Iris pigment epithelial cell (primary cell): Measurements from ENCODE around the gene LOXL3.

Source experiments
- DNase-seq: peaks from one replicate; pipeline ENCODE4 v3.0.0-alpha.2; 2011; ENCODE audit warnings: low read depth

Gene LOXL3

DNA sequence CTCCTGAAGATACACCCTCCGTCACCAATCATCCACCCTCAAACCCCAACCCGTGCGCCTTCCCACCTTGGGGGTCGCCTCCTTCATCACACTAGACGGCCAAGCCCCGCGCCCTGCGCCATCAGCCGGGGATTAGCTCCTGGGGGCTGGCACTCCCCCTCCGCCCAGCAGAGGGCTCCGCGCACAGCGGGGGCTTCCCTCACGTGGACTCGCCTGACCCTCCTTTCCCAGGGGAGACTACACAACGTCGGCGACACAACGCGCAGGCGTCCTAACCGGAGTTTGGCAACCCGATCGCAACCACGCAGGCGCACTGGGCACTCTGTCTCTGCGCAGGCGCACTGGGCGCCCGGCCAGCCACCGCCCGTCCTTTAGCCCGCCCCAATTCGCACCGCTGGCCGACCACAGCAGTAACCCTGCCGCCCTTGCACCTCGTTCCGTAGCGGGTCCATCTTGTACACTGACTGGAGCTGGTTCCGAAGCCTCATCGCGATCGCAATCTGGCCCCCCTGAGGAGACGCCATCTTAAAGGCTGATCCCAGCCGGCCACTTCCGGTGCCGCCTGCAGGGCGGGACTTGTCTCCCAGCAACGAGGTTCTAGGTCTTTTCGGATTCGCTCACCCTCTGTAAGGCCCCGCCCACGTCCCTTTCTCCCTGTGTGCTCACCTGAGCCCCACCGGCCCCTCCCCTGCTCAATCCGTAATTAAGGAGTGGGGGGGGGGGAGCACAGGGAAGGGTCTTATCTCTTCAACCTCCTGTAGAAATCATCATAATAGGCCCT is 46.4 kb downstream of the LOXL3 start, which contains the start of gene PCGF1:
PCGF1 (minus strand) TSS at position 551 of the 781 bp plus-strand sequence; CDS start at position 524, 27 bp downstream.
- DNase-seq = peak; percentile 97

DNA sequence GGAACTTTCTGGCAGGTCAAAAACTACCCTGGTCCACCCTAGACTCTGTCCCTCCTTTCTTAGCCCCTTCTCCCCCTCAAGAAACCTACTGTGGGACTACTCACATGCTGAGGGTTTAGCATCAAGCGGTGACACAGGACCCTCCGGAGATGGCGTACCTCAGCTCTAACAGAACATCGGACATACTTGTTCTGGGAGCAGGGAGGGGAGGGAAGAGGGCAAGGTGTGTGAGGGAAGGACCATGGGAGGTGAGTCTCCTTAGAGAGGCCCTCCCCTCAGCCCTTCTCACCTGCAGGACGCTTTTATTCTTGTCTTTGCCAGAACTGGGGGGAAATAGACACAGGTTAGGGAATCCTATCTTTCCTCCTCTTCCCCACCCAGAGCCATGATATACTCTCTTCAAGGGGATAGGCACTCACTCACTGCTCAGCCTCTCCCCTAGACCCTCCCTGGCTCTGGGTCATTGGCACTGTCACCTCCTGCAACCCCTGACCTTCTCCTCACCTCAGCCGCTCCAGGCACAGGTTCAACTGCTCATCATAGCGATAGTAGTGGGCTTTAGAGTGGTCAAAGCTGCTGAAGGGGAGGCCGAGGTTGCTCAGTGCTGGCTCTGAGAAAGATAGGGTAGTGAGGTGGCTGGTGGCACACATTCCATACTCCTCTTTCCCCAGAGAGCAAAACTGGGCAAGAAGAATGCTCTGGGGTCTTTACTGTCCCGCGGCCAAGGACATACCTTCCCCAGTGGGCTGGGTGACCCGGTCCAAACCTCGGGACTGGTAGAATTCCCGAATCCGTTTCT is 48.1 kb downstream of the LOXL3 start:
- no peak for DNase-seq

GRCh38 chr2:74504591-74504990 is 49.2 kb downstream of the LOXL3 start:
- no peak for DNase-seq

GRCh38 chr2:74503506-74504475 is 50.0 kb downstream of the LOXL3 start:
- DNase-seq = no peak

- DNase-seq = peak; percentile 88
These were observed 50.8 kb downstream of the LOXL3 start for GRCh38 chr2:74502720-74503505.

GRCh38 chr2:74502147-74502719 is 51.5 kb downstream of the LOXL3 start:
- peak; percentile 9 for DNase-seq

- DNase-seq = no peak
These were observed 52.2 kb downstream of the LOXL3 start for GRCh38 chr2:74501335-74502071.

DNA sequence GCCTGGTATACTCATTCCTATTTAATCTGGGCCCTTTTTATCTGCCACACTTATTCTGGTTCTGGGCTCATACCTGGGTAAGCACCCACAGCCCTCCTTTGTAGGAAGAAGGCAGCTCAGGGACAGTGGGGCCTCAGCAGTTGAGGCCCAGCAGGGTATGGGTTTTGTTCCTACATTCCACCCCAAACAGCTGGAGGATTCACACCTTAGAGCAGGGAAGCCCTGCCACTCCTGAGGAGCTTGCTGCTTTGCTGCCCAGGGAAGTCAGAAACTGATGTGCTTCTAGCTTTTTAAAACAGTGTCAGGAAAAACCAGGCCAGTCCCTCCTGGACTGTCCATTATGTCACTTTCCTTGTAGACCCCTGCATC is 53.2 kb downstream of the LOXL3 start:
- DNase-seq = no peak

GRCh38 chr2:74499940-74500577 is 53.7 kb downstream of the LOXL3 start:
- DNase-seq = no peak

- peak; percentile 28 for DNase-seq
These were observed 54.3 kb downstream of the LOXL3 start, which contains the start of gene LBX2 for GRCh38 chr2:74499267-74499939. Gene LBX2, minus strand, starts transcription at chr2:74499603. Its CDS starts 66 bp downstream, at chr2:74499537.

GRCh38 chr2:74498500-74499266 is 55.1 kb downstream of the LOXL3 start:
- peak; percentile 29 for DNase-seq

DNA sequence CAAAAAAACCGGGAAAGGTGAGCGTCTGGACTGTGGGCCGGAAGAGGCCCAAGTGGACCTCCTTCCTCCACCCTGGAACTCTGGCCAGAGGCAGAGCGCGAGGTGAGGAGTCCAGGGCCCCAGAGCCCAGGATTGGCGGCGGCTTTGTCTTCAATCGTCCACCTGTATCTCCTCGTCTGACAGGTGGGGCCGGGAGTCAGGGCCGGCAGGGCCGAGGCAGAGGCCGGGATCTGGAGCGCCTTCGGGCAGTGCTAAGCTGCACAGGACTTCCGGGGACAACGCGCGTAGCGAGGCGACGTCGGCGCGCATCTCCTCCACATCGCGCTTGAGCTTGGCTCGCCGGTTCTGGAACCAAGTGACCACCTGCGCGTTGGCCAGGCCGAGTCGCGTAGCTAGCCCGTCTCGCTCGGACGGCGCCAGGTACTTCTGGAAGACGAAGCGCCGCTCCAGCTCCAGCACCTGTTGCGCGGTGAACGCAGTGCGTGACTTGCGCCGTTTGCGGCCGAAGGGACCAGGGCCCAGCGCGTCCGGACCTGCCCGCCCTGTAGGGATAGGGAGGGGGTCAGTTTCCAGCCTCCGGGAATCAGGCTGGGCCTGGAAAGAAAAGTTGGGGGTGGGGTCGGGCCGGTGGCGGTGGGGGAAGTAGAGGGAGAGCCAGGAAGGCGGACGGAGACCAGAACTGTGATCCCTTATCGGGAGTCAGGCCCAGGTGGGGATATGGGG is 55.8 kb downstream of the LOXL3 start:
- peak; percentile 22 for DNase-seq

DNA sequence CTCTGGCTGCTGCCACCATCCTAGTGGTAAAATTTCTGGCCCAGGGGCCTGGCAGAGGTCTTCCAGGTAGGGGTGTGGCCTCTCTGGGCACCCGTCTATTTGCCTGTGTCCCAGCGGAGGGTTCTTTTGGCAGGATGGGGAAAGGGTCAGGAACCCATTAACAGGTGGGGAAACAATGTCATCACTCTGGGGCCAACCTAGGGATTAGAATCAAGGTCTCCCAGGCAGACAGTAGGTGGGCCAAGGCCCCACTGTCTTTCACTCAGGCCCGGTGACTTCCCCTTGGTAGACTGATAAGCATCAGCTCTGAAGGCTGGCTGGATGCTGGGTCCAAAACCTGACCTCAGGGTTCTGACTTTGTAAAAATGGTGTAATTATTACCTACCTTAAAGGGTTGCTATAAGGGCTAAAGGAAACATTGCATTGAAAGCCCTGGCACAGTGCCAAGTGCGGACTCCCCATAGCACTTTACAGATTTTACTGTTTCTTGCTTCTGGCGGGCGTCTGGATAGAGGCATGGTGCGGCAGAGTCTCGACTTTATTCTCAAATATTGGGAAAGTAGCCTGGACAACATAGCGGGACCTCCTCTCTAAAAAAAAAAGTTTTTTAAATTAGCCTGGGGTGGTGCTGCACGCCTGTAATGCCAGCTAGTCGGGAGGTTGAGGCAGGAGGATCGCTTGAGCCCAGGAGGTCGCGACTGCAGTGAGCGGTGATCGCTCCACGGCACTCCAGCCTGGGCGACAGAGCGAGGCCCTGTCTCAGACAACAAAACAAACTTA is 56.6 kb downstream of the LOXL3 start:
- no peak for DNase-seq

DNA sequence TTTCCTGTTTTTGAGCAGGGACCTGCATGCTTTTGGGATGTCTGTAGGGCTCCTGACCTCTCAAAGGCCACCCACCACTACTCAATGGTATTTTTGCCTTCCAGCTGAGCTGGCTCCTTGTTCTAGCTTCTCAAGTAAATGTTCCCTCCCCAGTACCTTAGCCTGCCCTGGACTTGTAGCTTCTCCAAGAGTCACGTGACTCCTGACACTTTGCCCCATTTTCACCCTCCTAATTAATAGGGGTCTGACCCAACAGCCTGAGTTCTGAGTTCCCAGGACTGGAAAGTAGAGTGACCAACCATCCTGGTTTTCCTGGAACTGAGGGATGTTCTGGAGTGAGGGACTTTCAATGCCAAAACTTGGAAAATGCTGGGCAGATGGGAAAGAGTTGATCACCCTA is 58.3 kb downstream of the LOXL3 start:
- DNase-seq = no peak

GRCh38 chr2:74493546-74493945 is 60.2 kb downstream of the LOXL3 start:
- peak; percentile 10 for DNase-seq

DNA sequence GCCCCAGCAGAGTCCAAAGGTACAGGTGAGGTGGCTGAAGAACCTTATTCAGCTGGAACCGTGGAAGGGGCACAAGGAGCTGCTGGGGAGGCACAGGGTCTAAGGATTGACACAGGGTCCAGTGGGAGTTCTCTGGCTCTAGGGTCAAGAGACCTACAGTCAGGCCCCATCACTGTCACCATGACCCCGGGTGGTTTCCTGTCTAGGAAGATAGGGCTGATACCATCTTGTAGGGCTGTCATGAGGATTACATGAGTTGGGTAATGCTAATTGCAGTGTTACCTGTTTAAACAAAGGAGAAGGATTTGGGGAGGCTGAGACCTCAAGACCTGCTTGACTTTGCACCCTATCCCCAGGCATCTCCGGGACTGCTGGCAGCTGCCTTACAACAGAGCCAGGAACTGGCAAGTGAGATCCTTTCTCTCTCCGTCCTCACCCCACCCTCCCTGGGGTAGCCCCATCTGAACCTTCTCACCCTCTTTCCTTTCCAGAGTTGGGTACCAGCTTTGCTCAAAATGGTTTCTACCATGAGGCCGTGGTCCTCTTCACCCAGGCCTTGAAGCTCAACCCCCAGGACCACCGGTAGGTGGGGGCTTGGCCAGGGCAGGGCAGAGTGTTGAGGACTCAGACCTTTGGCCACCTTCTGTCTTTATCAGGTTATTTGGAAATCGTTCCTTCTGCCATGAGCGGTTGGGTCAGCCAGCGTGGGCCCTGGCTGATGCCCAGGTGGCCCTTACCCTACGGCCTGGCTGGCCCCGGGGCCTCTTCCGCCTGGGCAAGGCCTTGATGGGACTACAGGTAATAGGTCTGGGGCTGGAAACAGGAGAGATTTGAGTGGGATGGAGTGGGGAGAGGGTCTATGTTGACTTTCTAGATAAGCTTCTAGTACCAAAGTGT is 61.8 kb downstream of the LOXL3 start:
- no peak for DNase-seq
